Glutamatergic neuron (in vitro differentiated cells): ENCODE measurements around the gene GRIK4. TPM values are rescaled to one million over a fixed set of nuclear protein-coding genes. Genes with fewer than 3 reads are reported as not detected.

Source experiments
- DNase-seq: peaks from one replicate; pipeline ENCODE4 v3.0.0; 2022
- H3K27ac Mint-ChIP-seq: one replicate; pipeline ENCODE4 v1.8.0; 2020; ENCODE audit warnings: mild to moderate bottlenecking, mixed read lengths, inconsistent platforms; ENCODE audit not compliant: unreplicated experiment
- H3K27me3 Mint-ChIP-seq: one replicate; pipeline ENCODE4 v1.8.0; 2020; ENCODE audit warnings: mild to moderate bottlenecking, moderate library complexity, mixed read lengths, inconsistent platforms; ENCODE audit not compliant: unreplicated experiment
- H3K36me3 Mint-ChIP-seq: one replicate; pipeline ENCODE4 v1.8.0; 2020; ENCODE audit warnings: mild to moderate bottlenecking, mixed read lengths, inconsistent platforms; ENCODE audit not compliant: unreplicated experiment
- H3K4me1 Mint-ChIP-seq: one replicate; pipeline ENCODE4 v1.8.0; 2020; ENCODE audit warnings: mild to moderate bottlenecking, low read depth, mixed read lengths, inconsistent platforms; ENCODE audit not compliant: unreplicated experiment
- H3K4me3 Mint-ChIP-seq: one replicate; pipeline ENCODE4 v1.8.0; 2020; ENCODE audit warnings: mild to moderate bottlenecking, mixed read lengths, inconsistent platforms; ENCODE audit not compliant: unreplicated experiment
- H3K9me3 Mint-ChIP-seq: one replicate; pipeline ENCODE4 v1.8.0; 2020; ENCODE audit warnings: mild to moderate bottlenecking, moderate library complexity, mixed read lengths, inconsistent platforms; ENCODE audit not compliant: unreplicated experiment
- total RNA-seq: library from RNA; stranded (reverse); fragmentation: NEBNext Ultra II Directional; extraction: Animal tissue kit (Norgen Biotek cat#: 25700); gene quantifications from one replicate; pipeline ENCODE4 v1.2.1, GENCODE V29; 2021; ENCODE audit not compliant: unreplicated experiment
- TF ChIP-seq, protein P1 (sequence below): fragments of 200-600 bp; sonication (generic); IDR thresholded peaks from one replicate; pipeline ENCODE4 v1.5.0; 2021; ENCODE audit not compliant: partially characterized antibody, unreplicated experiment

The GRIK4 gene
- total RNA-seq, 1 donor from 2014 or later: 3.6 TPM

- peaks cover 5% of the 10 kb centered on the region for H3K9me3 Mint-ChIP-seq
- no peak overlapping the region for H3K4me3 Mint-ChIP-seq
- H3K27me3 Mint-ChIP-seq: peaks cover 4% of the 10 kb centered on the region
- no peaks in the 10 kb centered on the region for H3K36me3 Mint-ChIP-seq
- DNase-seq: no peak
- H3K27ac Mint-ChIP-seq: no peak overlapping the region
- TF ChIP-seq, protein P1, sequence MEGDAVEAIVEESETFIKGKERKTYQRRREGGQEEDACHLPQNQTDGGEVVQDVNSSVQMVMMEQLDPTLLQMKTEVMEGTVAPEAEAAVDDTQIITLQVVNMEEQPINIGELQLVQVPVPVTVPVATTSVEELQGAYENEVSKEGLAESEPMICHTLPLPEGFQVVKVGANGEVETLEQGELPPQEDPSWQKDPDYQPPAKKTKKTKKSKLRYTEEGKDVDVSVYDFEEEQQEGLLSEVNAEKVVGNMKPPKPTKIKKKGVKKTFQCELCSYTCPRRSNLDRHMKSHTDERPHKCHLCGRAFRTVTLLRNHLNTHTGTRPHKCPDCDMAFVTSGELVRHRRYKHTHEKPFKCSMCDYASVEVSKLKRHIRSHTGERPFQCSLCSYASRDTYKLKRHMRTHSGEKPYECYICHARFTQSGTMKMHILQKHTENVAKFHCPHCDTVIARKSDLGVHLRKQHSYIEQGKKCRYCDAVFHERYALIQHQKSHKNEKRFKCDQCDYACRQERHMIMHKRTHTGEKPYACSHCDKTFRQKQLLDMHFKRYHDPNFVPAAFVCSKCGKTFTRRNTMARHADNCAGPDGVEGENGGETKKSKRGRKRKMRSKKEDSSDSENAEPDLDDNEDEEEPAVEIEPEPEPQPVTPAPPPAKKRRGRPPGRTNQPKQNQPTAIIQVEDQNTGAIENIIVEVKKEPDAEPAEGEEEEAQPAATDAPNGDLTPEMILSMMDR: no peak
- peaks cover 10% of the 10 kb centered on the region for H3K4me1 Mint-ChIP-seq
These were observed 156.4 kb downstream of the GRIK4 start for GRCh38 chr11:120667934-120668333.

GRCh38 chr11:120668537-120668936, 157.0 kb downstream of the GRIK4 start:
- no peak for DNase-seq
- Mint-ChIP-seq H3K4me1 (peaks cover 4% of the 10 kb centered on the region), H3K9me3 (peaks cover 5% of the 10 kb centered on the region), H3K27ac (no peak overlapping the region), H3K4me3 (no peak overlapping the region), H3K36me3 (no peaks in the 10 kb centered on the region), H3K27me3 (peaks cover 4% of the 10 kb centered on the region)
- TF ChIP-seq, protein P1: no peak

- no peaks in the 10 kb centered on the region for H3K36me3 Mint-ChIP-seq
- H3K4me1 Mint-ChIP-seq: peaks cover 2% of the 10 kb centered on the region
- H3K4me3 Mint-ChIP-seq: no peak overlapping the region
- H3K9me3 Mint-ChIP-seq: peaks cover 5% of the 10 kb centered on the region
- no peak overlapping the region for H3K27ac Mint-ChIP-seq
- DNase-seq: no peak
- TF ChIP-seq, protein P1: no peak
- peaks cover 2% of the 10 kb centered on the region for H3K27me3 Mint-ChIP-seq
These were observed 163.0 kb downstream of the GRIK4 start for GRCh38 chr11:120674542-120674941.

- no peak overlapping the region for H3K27ac Mint-ChIP-seq
- H3K9me3 Mint-ChIP-seq: peaks cover 5% of the 10 kb centered on the region
- no peak overlapping the region for H3K4me3 Mint-ChIP-seq
These were observed 163.6 kb downstream of the GRIK4 start for GRCh38 chr11:120675171-120675570.

GRCh38 chr11:120676991-120677390, 165.4 kb downstream of the GRIK4 start:
- Mint-ChIP-seq H3K4me3 (no peak overlapping the region), H3K27me3 (no peaks in the 10 kb centered on the region), H3K4me1 (peaks cover 5% of the 10 kb centered on the region), H3K27ac (no peak overlapping the region), H3K9me3 (peaks cover 1% of the 10 kb centered on the region), H3K36me3 (no peaks in the 10 kb centered on the region)
- TF ChIP-seq, protein P1: no peak
- DNase-seq: no peak

More at GRCh38 chr11:120675171-120675570, 163.6 kb downstream of the GRIK4 start:
- Mint-ChIP-seq H3K27me3 (peaks cover under 1% of the 10 kb centered on the region), H3K36me3 (no peaks in the 10 kb centered on the region), H3K4me1 (peaks cover 2% of the 10 kb centered on the region)
- no peak for DNase-seq
- TF ChIP-seq, protein P1: no peak
